GM03348 (cell line): ENCODE data around the gene RNF208.

Experiments
- DNase-seq: peaks from one replicate; pipeline ENCODE4 v3.0.0; 2012; ENCODE audit warnings: low spot score

RNF208 gene

GRCh38 chr9:137227853-137228505, 5.9 kb upstream of the RNF208 start:
- DNase-seq = no peak

GRCh38 chr9:137227054-137227852, 5.2 kb upstream of the RNF208 start, which contains the start of gene RNF224:
RNF224 (plus strand) TSS chr9:137227502; CDS start chr9:137228336, 834 bp downstream.
- DNase-seq = peak; percentile 83

- DNase-seq = no peak
Observed at GRCh38 chr9:137226338-137227053, 4.5 kb upstream of the RNF208 start.

GRCh38 chr9:137225699-137226331, 3.8 kb upstream of the RNF208 start:
- no peak for DNase-seq

GRCh38 chr9:137224830-137225694, 3.0 kb upstream of the RNF208 start, which contains the start of gene CYSRT1:
CYSRT1 (plus strand) TSS chr9:137225174; CDS start chr9:137225622, 448 bp downstream.
- no peak for DNase-seq

DNA sequence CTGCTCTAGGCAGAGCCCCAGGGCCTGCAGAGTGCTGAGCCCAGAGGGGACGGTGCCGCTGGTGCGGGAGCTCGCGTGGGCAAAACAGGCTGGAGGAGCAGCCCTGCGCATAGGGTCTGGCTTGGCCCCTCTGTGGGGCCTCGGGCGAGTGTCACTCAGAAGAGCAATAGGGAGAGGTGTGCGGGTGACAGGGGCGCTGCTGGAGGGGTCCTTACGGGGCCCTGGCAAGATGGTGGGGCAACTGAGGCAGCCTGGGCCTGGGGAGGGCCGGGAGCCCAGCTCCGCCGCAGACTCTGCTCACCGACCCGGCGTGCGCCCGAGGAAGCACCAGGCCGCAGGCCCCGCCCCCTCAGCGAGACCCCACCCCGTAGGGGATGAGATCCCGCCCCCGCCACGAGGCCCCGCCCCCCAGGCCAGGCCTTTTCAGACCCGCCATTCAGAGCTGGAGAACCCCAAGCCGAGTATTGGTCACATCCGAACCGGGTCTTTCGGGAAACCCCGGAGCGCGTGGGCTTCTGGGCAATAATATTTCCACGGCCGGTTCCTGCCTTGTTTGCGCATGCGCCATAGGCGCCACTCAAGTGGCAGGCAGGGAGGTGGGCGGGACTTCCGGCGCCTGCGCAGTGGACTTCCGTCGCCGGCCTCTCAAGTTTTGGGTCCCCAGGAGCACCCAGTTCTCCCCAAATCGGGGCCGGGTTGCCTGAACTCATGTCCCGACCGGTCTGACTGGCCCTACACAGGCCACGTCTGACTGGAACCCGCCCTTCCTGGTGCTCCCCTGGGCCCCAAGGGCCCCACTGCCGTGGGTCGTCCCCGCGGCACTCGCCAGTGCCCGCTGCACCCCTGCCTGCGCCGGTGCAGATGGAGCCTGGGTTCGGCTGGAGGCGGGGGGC, 1.3 kb upstream of the RNF208 start:
- DNase-seq = peak; percentile 99

DNA sequence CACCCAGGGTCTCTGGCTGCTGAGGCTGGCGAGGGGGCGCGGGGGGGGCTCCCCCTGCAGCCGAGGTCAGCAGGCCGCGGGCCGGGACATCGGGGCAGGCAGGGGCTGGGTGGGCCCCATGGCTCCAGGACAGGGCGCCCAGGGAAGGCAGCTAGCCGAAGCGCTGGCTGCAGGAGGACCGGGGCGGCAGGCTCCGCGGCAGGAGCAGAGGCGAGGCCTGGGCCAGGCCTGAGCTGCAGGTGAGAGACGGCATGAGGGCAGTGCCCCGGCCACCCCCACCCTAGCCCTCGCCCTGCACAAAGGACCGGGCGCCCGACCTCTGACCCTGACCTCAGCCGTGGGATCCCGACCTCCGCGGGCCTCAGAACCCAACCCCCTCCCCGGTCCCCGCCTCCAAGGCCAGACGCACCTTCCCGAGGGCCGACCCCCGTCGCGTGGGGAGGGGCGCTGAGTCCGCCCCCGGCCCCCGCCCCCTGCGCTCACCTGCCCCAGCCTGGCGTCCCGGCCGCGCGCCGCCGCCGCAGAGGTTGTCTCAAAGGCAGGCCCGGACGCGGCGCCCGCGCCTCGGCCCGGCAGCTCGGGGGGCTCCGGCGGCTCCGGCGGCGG, 431 bp downstream of the RNF208 start:
- no peak for DNase-seq

- DNase-seq = no peak
Observed at GRCh38 chr9:137221095-137221505, 940 bp downstream of the RNF208 start.

GRCh38 chr9:137220317-137221094, 1.5 kb downstream of the RNF208 start:
- DNase-seq = no peak

DNA sequence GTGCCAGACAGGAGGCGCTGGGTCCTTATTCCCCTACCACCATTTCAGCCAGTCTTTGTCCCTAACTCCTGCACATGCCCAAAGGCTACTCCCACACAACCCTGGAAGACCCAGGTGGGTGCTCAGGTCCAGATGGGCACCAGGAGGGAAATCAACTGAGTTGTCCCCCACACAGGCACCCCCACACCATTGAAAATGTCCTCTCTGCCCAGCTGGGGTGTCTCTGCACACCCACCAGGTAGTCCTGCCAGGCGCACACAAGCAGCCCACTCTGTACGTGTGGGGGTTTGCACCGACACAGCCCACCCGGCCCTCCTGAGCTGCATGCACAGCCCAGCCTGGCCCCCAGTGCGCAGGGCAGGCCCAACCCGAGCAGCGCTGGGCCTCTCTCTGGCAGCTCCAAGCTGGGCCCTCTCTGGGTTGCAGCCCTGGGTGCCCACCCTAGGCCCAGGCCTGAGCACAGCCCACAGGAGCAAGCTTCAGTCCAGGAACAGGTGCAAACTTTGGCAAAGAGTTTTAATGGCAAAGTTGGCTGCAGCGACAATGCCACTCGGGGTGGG, 2.2 kb downstream of the RNF208 start:
- no peak for DNase-seq

GRCh38 chr9:137218754-137219271, 3.2 kb downstream of the RNF208 start:
- no peak for DNase-seq

- no peak for DNase-seq
Observed at GRCh38 chr9:137218212-137218753, 3.8 kb downstream of the RNF208 start.

- peak; percentile 84 for DNase-seq
Observed at GRCh38 chr9:137217276-137218211, 4.5 kb downstream of the RNF208 start.

- no peak for DNase-seq
Observed at GRCh38 chr9:137216188-137216965, 5.7 kb downstream of the RNF208 start.

- no peak for DNase-seq
Observed at GRCh38 chr9:137215196-137215986, 6.6 kb downstream of the RNF208 start.
